Neural progenitor cell (in vitro differentiated cells): ENCODE measurements around the gene KCNQ1. TPM values are rescaled to one million over a fixed set of nuclear protein-coding genes. Genes with fewer than 3 reads are reported as not detected.

ENCODE experiments used
- DNase-seq: peaks from one replicate; pipeline ENCODE4 v3.0.0-alpha.2; 2016; ENCODE audit warnings: low spot score
- H2AFZ ChIP-seq: fragments of 200-600 bp; sonication (generic); replicated peaks from 2 replicates; pipeline ENCODE4 v1.6.1; 2016; ENCODE audit warnings: antibody characterized with exemption
- H3F3A ChIP-seq: fragments of 200-600 bp; sonication (generic); 2 replicates; pipeline ENCODE4 v1.6.1; 2016; ENCODE audit warnings: antibody characterized with exemption, low read depth
- H3K27ac ChIP-seq: fragments of 200-600 bp; sonication (generic); 2 replicates; pipeline ENCODE4 v1.5.1; 2016; ENCODE audit warnings: mild to moderate bottlenecking
- H3K27me3 ChIP-seq: fragments of 200-600 bp; sonication (generic); 2 replicates; pipeline ENCODE4 v1.6.1; 2016; ENCODE audit warnings: mild to moderate bottlenecking, moderate library complexity
- H3K36me3 ChIP-seq: fragments of 200-600 bp; sonication (generic); 2 replicates; pipeline ENCODE4 v1.5.1; 2016
- H3K4me1 ChIP-seq: fragments of 200-600 bp; sonication (generic); 2 replicates; pipeline ENCODE4 v1.6.1; 2016; ENCODE audit warnings: mixed run types
- H3K4me2 ChIP-seq: fragments of 200-600 bp; sonication (generic); 2 replicates; pipeline ENCODE4 v1.6.1; 2016
- H3K4me3 ChIP-seq: fragments of 200-600 bp; sonication (generic); 2 replicates; pipeline ENCODE4 v1.5.1; 2016
- H3K79me2 ChIP-seq: fragments of 200-600 bp; sonication (generic); 2 replicates; pipeline ENCODE4 v1.6.1; 2016; ENCODE audit warnings: low read depth
- H3K9ac ChIP-seq: fragments of 200-600 bp; sonication (generic); 2 replicates; pipeline ENCODE4 v1.6.1; 2016
- H3K9me3 ChIP-seq: fragments of 200-600 bp; sonication (generic); 2 replicates; pipeline ENCODE4 v1.5.1; 2016; ENCODE audit warnings: low read depth
- H4K20me1 ChIP-seq: fragments of 200-600 bp; sonication (generic); 2 replicates; pipeline ENCODE4 v1.6.1; 2016; ENCODE audit warnings: low read depth
- H3K27ac Mint-ChIP-seq: 3 replicates; pipeline ENCODE4 v1.8.0; 2021; ENCODE audit warnings: mixed read lengths
- H3K27me3 Mint-ChIP-seq: 2 replicates; pipeline ENCODE4 v1.8.0; 2022; ENCODE audit warnings: low read depth, mild to moderate bottlenecking, inconsistent platforms, moderate library complexity, mixed read lengths; ENCODE audit not compliant: insufficient read depth
- H3K36me3 Mint-ChIP-seq: 3 replicates; pipeline ENCODE4 v1.8.0; 2021; ENCODE audit warnings: mixed read lengths
- H3K4me1 Mint-ChIP-seq: 3 replicates; pipeline ENCODE4 v1.8.0; 2021; ENCODE audit warnings: mixed read lengths
- H3K4me3 Mint-ChIP-seq: 3 replicates; pipeline ENCODE4 v1.8.0; 2021; ENCODE audit warnings: mild to moderate bottlenecking, moderate library complexity, mixed read lengths
- H3K9me3 Mint-ChIP-seq: 3 replicates; pipeline ENCODE4 v1.8.0; 2020; ENCODE audit warnings: mixed read lengths
- CTCF ChIP-seq: fragments of 200-600 bp; sonication (generic); IDR thresholded peaks from 2 replicates; pipeline ENCODE4 v1.5.1; 2017; ENCODE audit warnings: antibody characterized with exemption, mild to moderate bottlenecking
- EZH2 ChIP-seq: fragments of 200-600 bp; sonication (generic); IDR thresholded peaks from 2 replicates; pipeline ENCODE4 v1.6.1; 2017; ENCODE audit warnings: antibody characterized with exemption, mild to moderate bottlenecking, moderate library complexity
- EZH2phosphoT487 ChIP-seq: fragments of 200-600 bp; sonication (generic); IDR thresholded peaks from 2 replicates; pipeline ENCODE4 v1.6.1; 2017; ENCODE audit warnings: antibody characterized with exemption
- total RNA-seq: library from RNA; depleted of rRNA; stranded (reverse); fragments of >200 nt; gene quantifications from 2 replicates; pipeline ENCODE4 v1.2.3, GENCODE V29; 2015; ENCODE audit warnings: low replicate concordance

Gene KCNQ1
- total RNA-seq, 1 donor from 2014 or later: 0.11 TPM

GRCh38 chr11:2868506-2869133, 423.8 kb downstream of the KCNQ1 start:
- no peak overlapping the region for H2AFZ ChIP-seq
- peak overlapping the region; percentile 87 for H3K27ac Mint-ChIP-seq

GRCh38 chr11:2869134-2869526, 424.3 kb downstream of the KCNQ1 start:
- no peaks in the 10 kb centered on the region for H3K79me2 ChIP-seq
- Mint-ChIP-seq H3K27me3 (peaks cover 32% of the 10 kb centered on the region), H3K36me3 (no peaks in the 10 kb centered on the region), H3K4me3 (peak overlapping the region; percentile 77), H3K27ac (peak overlapping the region; percentile 87), H3K4me1 (peaks cover 44% of the 10 kb centered on the region), H3K9me3 (peaks cover 3% of the 10 kb centered on the region)
- peak overlapping the region; percentile 92 for H3K4me2 ChIP-seq
- H3K27ac ChIP-seq: no peak overlapping the region
- DNase-seq: peak; percentile 62
- H3K9ac ChIP-seq: no peak overlapping the region
- H3K4me3 ChIP-seq: peak overlapping the region; percentile 42
- no peaks in the 10 kb centered on the region for H4K20me1 ChIP-seq
- TF ChIP-seq EZH2: peak; percentile 73
- no peak for TF ChIP-seq CTCF
- no peak for TF ChIP-seq EZH2phosphoT487
- no peaks in the 10 kb centered on the region for H3K9me3 ChIP-seq
- H3K36me3 ChIP-seq: no peaks in the 10 kb centered on the region
- peaks cover 49% of the 10 kb centered on the region for H3F3A ChIP-seq
- peaks cover 51% of the 10 kb centered on the region for H3K27me3 ChIP-seq
- H3K4me1 ChIP-seq: peaks cover 39% of the 10 kb centered on the region
- no peak overlapping the region for H2AFZ ChIP-seq

More at GRCh38 chr11:2868506-2869133, 423.8 kb downstream of the KCNQ1 start:
- peak overlapping the region; percentile 42 for H3K4me3 ChIP-seq
- H3K36me3 ChIP-seq: no peaks in the 10 kb centered on the region
- Mint-ChIP-seq H3K36me3 (no peaks in the 10 kb centered on the region), H3K9me3 (no peaks in the 10 kb centered on the region), H3K27me3 (peaks cover 32% of the 10 kb centered on the region), H3K4me1 (peaks cover 45% of the 10 kb centered on the region), H3K4me3 (peak overlapping the region; percentile 80)
- H3K79me2 ChIP-seq: no peaks in the 10 kb centered on the region
- TF ChIP-seq EZH2: no peak
- TF ChIP-seq EZH2phosphoT487: no peak
- no peak for TF ChIP-seq CTCF
- peaks cover 50% of the 10 kb centered on the region for H3F3A ChIP-seq
- no peaks in the 10 kb centered on the region for H3K9me3 ChIP-seq
- peaks cover 39% of the 10 kb centered on the region for H3K4me1 ChIP-seq
- H4K20me1 ChIP-seq: no peaks in the 10 kb centered on the region
- peak overlapping the region; percentile 92 for H3K4me2 ChIP-seq
- peak overlapping the region; percentile 31 for H3K27ac ChIP-seq
- H3K27me3 ChIP-seq: peaks cover 57% of the 10 kb centered on the region
- DNase-seq: peak; percentile 54
- H3K9ac ChIP-seq: no peak overlapping the region

GRCh38 chr11:2869561-2870427, 425.0 kb downstream of the KCNQ1 start:
- Histone ChIP-seq H3K36me3 (no peaks in the 10 kb centered on the region), H3K27ac (no peak overlapping the region), H3K79me2 (no peaks in the 10 kb centered on the region), H3K4me2 (peak overlapping the region; percentile 55), H3F3A (peaks cover 49% of the 10 kb centered on the region), H3K27me3 (peaks cover 45% of the 10 kb centered on the region), H4K20me1 (no peaks in the 10 kb centered on the region), H3K9me3 (no peaks in the 10 kb centered on the region), H2AFZ (peak overlapping the region; percentile 38), H3K4me1 (peaks cover 39% of the 10 kb centered on the region), H3K9ac (no peak overlapping the region), H3K4me3 (no peak overlapping the region)
- Mint-ChIP-seq H3K36me3 (no peaks in the 10 kb centered on the region), H3K27me3 (peaks cover 31% of the 10 kb centered on the region), H3K4me3 (peak overlapping the region; percentile 73), H3K4me1 (peaks cover 40% of the 10 kb centered on the region), H3K9me3 (peaks cover 8% of the 10 kb centered on the region), H3K27ac (no peak overlapping the region)
- TF ChIP-seq EZH2phosphoT487 (peak; percentile 22), CTCF (no peak), EZH2 (peak; percentile 53)
- peak; percentile 93 for DNase-seq
